Stimulated activated CD8-positive, alpha-beta memory T cell treated with anti-CD3 and anti-CD28 coated beads, Interleukin-4, amount 100 ng/mL, for 24 hours (primary cell): ENCODE data around the gene EEF1A1.
"Not testable (repeated sequence)": the region's sequence is repeated elsewhere in the genome, so short reads cannot be mapped to it uniquely, and the experiment has no call there.

Experiments
- DNase-seq: peaks from one replicate; pipeline ENCODE4 v3.0.0-alpha.2; 2020; ENCODE audit warnings: low read depth

EEF1A1 gene

DNA sequence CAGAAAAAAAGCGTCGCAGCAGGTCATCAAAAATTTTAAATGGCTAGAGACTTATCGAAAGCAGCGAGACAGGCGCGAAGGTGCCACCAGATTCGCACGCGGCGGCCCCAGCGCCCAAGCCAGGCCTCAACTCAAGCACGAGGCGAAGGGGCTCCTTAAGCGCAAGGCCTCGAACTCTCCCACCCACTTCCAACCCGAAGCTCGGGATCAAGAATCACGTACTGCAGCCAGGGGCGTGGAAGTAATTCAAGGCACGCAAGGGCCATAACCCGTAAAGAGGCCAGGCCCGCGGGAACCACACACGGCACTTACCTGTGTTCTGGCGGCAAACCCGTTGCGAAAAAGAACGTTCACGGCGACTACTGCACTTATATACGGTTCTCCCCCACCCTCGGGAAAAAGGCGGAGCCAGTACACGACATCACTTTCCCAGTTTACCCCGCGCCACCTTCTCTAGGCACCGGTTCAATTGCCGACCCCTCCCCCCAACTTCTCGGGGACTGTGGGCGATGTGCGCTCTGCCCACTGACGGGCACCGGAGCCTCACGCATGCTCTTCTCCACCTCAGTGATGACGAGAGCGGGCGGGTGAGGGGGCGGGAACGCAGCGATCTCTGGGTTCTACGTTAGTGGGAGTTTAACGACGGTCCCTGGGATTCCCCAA lies at the start of gene EEF1A1:
EEF1A1 (minus strand) TSS at position 345 of the 663 bp plus-strand sequence. CDS start 1,006 bp downstream, outside the sequence.
- DNase-seq, result peak; percentile 100

- DNase-seq, result no peak
Observed at GRCh38 chr6:73569121-73569520, 48.3 kb upstream of the EEF1A1 start.

DNA sequence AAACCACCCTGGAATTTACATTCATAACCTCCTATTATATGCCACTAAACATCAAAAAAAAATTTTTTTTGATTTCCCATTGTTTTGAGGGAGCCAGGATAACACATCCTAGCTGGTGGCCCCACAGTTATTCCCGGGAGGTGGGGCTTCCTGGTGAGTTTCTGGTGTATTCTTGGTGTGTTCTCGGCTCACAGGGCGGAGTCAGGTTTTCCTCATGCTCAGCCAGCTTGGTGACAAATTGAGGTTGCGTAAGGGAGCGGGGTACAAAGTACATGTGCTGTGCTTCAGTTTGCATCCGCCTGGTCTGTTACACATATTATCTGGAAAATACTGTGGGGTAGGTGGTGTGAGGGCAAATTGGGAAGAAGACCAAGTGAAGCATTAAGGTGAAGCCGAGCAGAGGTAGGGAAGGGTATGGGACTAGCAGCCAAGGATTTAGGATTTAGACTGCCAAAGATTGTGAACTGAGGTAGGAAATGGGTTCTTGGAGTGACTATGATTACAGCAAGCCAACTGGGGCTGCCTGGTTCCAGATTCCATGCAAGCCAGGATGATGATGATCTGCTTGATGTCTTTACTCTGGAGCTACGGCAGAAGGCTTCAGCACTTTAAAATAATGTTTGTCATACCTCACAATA lies 46.2 kb upstream of the EEF1A1 start:
- no peak for DNase-seq

- not testable (repeated sequence) for DNase-seq
Observed at GRCh38 chr6:73566486-73566871, 45.6 kb upstream of the EEF1A1 start.

DNA sequence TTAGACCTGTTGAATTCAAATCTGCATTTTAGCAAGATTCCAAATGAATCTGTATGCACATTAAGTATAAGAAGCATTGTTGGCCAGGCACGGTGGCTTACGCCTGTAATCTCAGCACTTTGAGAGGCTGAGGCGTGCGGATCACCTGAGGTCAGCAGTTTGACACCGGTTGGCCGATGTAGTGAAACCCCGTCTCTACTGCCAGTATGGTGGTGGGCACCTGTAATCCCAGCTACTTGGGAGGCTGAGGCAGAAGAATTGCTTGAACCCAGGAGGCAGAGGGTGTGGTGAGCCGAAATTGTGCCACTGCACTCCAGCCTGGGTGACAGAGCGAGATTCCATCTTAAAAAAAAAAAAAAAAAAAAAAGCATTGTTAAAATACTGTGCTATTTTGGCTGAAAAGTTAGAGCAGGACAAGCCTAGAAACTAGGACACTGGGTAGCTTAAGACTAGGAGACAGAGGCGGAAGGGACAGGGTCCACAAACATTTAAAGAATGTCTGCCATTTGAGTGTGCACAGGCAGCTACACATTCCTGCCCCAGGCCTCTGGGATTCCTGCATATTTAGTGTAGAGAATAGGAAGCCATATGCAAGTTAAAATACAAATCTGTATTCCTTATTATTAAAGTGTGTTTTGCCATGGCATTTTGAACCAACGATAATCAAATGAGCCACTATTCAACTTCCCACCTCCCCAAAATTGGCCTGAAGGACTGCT lies 45.1 kb upstream of the EEF1A1 start:
- no peak for DNase-seq

DNA sequence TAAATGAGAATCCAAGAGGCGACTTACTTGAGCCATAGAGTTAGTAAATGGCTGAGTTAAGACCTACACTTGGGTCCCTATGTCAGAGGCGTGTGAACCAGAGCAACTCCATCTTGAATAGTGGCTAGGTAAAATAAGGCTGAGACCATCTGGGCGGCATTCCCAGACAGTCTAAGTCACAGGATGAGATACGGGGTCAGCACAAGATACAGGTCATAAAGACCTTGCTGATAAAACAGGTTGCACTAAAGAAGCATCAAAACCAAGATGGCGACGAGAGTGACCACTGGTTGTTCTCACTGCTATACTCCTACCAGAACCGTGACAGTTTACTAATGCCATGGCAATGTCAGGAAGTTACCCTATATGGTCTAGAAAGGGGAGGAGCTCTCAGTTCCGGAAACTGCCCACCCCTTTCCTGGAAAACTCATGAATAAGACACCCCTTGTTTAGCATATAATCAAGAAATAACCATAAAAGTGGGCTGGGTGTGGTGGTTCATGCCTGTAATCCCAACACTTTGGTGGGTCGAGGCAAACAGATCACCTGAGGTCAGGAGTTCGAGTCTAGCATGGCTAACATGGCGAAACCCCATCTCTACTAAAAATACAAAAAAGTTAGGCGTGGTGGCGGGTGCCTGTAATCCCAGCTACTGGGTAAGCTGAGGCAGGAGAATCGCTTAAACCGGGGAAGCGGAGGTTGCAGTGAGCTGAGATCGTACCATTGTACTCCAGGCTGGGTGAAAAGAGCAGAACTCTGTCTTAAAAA lies 43.9 kb upstream of the EEF1A1 start:
- no peak for DNase-seq

DNA sequence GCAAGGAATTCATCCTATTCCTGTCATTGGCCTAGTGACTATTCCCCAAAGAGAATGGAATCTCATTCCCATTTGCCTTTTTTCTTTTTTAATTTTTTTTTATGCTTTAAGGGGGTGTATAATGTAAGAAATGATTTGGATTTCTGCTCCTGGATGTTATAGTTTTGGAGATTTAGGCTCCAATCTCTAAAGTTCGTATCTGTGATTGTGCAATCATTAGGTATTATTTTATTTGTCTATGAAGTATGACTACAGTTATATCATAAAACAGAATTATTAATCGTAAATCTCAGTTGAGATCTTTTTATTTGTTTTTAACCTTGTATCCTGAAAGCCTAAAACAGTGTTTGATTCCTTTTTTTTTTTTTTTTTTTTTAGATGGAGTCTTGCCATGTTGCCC lies 41.7 kb upstream of the EEF1A1 start:
- no peak for DNase-seq

GRCh38 chr6:73560853-73561407 lies 40.1 kb upstream of the EEF1A1 start:
- DNase-seq, result no peak

DNA sequence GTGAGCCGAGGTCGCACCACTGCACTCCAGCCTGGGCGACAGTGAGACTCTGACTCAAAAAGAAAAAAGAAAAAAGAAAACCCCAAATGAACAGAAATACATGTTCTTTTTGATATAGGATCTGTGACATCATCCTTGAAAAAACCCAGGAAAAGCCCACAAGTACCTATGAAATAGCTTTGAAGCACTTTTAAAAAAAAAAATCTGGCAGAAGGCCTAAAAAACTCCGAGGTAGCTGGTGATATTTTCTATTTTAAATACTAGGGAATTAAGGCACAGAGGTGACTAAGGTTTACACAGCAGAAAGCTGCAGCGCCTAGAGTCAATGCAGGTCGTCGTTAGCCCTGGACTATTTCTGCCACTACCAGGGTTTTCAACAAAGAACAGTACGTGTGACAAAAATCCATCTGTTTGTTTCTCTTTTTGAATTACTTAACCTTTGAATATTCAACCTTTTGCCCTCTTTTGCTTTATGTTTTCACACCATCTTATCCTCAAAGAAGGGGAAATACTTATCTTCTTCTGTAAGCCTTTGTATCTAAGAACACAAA lies 39.4 kb upstream of the EEF1A1 start:
- DNase-seq, result no peak

DNA sequence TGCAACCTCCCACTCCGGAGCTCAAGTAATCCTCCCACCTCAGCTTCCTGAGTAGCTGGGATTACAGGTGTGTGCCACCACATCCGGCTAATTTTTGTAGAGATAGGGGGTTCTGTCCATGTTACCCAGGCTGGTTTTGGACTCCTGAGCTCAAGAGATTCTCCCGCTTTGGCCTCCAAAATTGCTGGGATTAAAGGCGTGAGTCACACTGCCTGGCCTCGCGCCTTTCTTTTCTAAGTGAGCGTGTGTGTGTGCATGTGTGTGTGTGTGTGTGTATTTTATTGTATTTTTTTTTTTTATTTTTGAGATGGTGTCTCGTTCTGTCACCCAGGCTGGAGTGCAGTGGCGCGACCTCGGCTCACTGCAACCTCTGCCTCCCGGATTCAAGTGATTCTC lies 38.6 kb upstream of the EEF1A1 start:
- DNase-seq, result not testable (repeated sequence)

- DNase-seq, result no peak
Observed at GRCh38 chr6:73558624-73559398, 38.0 kb upstream of the EEF1A1 start.

DNA sequence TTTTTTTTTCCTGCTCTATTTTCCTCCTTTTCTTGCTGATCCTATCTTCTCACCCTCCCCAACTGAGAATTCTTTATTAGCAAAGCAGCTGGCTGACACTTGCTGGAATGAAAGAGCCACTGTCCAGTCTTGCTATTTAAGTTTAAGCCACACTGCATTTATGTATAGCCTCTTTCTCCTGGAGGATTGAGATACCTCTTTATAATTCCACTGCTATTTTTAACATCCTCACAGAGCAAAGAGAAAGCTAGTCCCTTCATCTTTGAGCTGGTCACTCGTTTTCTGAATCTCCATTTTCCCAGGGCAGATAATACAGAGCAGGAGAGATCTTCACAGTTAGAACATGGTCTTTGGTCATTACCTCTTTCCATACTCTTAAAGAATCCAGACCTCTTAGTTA lies 36.0 kb upstream of the EEF1A1 start:
- no peak for DNase-seq

DNA sequence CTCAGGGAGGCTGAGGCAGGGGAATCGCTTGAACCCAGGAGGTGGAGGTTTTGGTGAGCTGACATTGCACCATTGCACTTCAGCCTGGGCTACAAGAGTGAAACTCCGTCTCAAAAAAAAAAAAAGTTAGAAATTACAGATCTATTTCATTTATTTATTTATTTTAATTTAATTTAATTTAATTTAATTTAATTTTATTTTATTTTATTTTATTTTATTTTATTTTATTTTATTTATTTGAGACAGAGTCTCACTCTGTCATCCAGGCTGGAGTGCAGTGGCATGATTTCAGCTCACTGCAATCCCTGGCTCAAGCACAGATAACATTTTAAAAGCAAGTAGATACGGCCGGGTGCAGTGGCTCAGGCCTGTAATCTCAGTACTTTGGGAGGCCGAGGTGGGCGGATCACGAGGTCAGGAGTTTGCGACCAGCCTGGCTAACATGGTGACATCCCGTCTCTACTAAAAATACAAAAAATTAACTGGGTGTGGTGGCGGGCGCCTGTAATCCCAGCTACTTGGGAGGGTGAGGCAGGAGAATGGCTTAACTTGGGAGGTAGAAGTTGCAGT lies 34.6 kb upstream of the EEF1A1 start:
- DNase-seq, result not testable (repeated sequence)

- not testable (repeated sequence) for DNase-seq
Observed at GRCh38 chr6:73551115-73551514, 30.3 kb upstream of the EEF1A1 start.

- no peak for DNase-seq
Observed at GRCh38 chr6:73548458-73549446, 27.9 kb upstream of the EEF1A1 start.

GRCh38 chr6:73547036-73547435 lies 26.2 kb upstream of the EEF1A1 start:
- no peak for DNase-seq

DNA sequence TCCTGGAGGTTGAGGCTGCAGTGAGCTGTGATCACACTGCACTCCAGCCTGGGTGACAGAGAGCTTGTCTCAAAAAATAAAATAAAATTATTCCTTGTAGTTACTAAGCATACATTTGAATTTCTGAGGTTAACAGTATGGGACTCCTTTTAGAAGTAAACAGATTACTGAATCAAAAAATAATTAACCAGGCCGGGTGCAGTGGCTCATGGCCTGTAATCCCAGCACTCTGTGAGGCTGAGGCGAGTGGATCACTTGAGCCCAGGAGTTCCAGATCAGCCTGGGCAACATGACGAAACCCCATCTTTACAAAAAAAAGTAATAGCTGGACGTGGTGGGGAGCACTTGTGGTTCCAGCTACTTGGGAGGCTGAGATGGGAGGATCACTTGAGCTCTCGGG lies 22.1 kb upstream of the EEF1A1 start:
- no peak for DNase-seq

DNA sequence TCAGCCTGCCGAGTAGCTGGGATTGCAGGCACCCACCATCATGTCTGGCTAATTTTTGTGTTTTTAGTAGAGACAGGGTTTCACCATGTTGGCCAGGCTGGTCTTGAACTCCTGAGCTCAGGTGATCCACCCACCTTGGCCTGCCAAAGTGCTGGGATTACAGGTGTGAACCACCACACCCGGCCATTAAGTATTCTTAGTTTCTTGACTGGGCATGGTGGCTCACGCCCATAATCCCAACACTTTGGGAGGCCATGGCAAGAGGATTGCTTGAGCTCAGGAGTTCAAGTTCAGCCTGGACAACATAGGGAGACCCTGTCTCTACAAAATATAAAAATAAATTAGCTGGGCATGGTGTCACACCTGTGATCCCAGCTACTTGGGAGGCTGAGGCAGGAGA lies 21.6 kb upstream of the EEF1A1 start:
- DNase-seq, result not testable (repeated sequence)

GRCh38 chr6:73538116-73538779 lies 17.4 kb upstream of the EEF1A1 start:
- DNase-seq, result no peak
